HuH-7.5 (cell line): Measurements from ENCODE around the gene MYBL2.
"Not testable (repeated sequence)": the region's sequence is repeated elsewhere in the genome, so short reads cannot be mapped to it uniquely, and the experiment has no call there.

Experiments
- DNase-seq: peaks from one replicate; pipeline ENCODE4 v3.0.0; 2011; ENCODE audit warnings: low spot score

MYBL2 gene

DNA sequence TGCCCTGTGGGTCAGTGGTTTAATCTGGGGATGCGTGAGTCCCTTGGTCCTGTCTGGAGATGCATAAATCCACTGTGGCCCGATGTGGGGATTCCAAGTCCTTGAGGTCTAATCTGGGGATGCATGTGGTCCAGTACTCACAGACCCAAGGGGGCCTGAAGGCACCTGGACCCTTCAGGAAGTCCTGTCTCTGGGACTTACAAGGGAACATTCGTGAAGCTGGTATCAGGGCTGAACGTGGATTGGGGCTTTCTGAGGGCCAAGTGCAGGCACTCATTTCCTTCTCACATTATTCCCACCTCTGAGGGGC, 85.1 kb downstream of the MYBL2 start:
- no peak for DNase-seq

DNA sequence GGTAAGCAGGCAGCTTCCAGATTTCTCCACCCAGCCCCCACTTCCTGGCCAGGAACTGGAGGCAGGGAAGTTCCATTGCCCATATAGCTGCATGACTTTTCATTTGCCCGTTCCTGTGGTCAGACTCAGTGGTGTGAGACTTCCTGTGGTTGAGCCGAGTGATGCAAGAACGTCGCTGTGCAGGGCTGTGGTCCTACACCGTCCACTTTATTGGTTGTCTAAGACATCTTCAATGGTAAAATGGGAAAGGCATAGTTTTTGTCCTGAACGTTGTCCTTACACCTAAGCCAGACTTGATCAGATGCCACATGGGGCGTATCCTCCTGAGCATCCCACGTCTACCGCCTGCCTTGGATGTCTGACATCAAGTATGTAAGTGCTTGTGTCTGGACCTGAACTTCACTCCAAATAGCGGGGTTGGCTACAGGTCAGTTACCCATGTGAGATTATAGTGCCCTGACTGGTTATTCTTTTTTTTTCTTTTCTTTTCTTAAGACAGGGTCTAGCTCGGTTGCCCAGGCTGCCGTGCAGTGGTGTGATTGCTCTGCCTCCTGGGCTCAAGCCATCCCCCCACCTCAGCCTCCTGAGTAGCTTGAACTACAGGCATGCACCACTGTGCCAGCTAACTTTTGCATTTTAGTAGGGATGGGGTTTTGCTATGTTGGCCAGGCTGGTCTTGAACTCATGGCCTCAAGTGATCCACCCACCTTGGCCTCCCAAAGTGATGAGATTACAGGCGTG, 85.8 kb downstream of the MYBL2 start:
- no peak for DNase-seq

DNA sequence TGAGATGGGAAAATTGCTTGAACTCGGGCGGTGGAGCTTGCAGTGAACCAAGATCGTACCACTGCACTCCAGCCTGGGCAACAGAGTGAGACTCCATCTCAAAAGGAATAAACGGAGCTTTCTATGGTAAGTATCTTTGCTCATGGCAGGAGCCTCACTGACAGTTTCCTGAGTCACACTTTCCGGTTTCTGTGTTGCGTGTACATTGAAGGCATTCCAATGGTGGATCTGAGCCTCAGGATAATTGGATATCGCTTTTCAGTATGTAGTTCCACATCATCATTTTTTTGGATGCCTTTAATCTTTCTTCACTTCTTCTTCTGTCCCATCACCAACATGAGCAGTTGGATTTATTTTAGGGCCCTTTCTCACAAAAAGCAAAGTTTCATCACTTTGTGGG, 88.5 kb downstream of the MYBL2 start:
- no peak for DNase-seq

DNA sequence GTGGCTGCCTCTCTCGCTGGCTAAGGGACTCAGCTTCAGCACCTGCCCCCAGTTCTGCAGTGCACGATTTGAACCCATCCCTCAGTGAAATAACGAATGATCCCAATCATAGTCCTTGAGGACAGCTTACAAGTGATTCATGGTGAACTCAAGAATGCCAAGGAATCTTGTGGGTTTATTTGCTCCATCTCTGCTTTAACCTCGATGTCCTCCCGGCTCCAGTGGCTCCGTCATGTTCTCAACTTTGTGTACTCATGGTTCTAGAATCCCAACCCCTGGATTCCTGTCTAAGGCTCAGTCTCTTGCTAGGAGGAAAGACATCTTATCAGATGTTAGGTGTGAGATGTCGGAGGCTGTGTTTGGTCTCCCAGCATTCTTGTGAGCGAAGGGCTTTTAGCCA, 88.9 kb downstream of the MYBL2 start:
- DNase-seq, result no peak

DNA sequence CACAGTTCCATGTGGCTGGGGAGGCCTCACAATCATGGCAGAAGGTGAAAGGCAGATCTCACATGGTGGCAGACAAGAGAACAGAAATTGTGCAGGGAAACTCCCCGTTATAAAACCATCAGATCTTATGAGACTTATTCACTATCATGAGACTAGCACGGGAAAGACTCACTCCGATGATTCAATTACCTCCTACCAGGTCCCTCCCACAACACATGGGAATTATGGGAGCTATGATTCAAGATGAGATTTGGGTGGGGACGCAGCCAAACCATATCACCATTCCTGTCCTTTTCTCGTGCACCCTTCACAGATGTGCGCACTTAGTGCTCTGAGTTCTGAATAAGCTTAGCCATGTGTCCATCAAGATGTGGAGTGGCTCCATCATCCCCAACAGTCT, 91.0 kb downstream of the MYBL2 start:
- DNase-seq, result not testable (repeated sequence)

DNA sequence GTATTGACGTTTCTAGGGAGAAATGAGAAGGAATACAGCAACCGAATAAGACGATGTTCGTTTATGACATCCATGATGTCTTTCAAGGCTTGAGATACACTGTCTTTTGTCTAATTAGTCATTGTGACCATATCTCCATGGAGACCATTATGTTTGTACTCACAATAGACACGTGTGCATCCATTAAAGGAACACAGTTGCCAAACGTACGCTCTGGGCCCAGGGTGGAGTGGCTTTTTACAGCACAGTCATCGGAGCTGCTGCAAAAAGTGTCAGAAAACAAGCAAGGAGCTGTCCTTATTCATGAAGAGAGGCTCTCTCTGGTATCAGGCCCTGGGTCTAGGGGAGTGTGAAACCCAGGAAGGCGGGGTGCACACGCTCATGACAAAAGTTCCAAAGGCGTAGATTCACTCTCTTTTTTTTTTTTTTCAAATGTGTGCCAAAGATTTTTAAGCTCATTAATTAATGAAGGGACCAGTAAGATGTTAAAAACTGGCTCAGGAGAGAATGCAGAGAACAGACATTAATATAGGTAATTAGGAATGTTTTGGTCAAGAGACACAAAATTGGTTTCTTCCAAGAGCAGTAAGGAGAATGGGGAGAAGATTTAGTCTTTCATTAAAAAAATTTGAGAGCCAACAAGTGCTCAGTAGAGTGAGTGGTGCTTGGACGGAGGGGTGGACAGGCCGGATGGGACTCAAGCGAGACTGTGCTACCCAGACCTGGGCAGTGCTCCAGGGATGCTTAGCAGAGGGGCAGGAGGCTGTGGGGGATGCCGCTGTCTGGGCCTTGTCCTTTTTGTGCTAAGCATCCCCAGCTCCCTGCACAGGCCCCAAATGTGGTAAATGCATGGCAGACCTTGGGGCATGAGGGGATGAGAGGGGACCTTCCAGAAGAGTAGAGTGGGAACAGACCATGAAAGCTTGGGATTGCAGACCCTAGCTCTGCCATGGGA, 94.7 kb downstream of the MYBL2 start:
- DNase-seq, result no peak

DNA sequence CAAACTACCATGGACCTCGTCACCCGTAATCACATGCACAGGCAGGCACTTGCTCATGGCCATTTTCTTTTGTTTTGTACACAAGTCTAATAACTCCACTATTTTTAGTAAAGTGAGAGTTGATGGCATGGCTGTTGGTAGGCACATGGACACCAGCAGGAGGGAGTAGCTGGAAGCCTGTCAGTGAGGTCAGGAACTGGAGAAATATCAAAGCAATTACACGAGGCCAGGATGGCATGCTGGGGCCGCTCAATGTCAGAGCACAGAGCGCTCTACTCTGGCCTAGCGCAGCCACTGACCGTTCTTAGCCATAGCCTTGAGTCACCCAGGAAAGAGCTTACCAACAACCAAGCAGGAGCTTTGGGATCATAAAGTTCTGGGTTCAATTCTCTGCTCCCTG, 96.0 kb downstream of the MYBL2 start:
- DNase-seq, result no peak

DNA sequence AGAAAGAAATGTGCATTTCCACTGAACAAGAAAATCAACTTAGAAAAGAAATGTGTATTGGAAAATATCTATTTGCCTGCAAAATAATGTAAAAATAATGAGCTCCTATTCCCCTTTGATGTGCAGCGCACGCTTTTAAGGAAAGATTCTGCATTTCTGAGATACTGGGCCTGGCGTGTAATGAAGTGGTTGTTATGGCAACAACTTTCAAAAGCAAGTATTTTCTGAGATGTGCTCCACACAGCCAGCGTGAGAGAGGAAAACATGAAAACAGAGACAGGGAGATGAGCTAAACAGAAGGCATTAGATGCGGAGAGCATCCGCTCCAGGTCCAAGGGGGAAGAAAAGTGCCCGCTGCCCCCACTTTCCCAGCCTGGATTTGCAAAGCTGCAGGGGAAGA, 99.0 kb downstream of the MYBL2 start:
- no peak for DNase-seq
